GM12878 (cell line): Measurements from ENCODE around the gene COL17A1.

Source experiments
- EZH2 ChIP-seq: IDR thresholded peaks from 2 replicates; pipeline ENCODE4 v1.6.1; 2012; ENCODE audit warnings: low read depth, mild to moderate bottlenecking, control low read depth, inconsistent platforms, low read length, borderline replicate concordance; ENCODE audit not compliant: control insufficient read depth
- NFYB ChIP-seq: IDR thresholded peaks from 2 replicates; pipeline ENCODE4 v1.6.1; 2011; ENCODE audit warnings: low read depth, mild to moderate bottlenecking, low read length, improper control_type of control experiment, moderate library complexity; ENCODE audit not compliant: insufficient read depth
- PAX5 ChIP-seq: IDR thresholded peaks from 2 replicates; pipeline ENCODE4 v1.6.1; 2011; ENCODE audit warnings: low read depth, low read length, borderline replicate concordance
- TF ChIP-seq, protein P1 (sequence below), 3 experiments: IDR thresholded peaks in 2 of 3; conservative IDR thresholded peaks in 1 of 3; 2 replicates each; pipeline ENCODE4 v1.5.1; 2011; ENCODE audit warnings: low read depth in 3 of 3, low read length in 3 of 3, mild to moderate bottlenecking in 3 of 3, control low read depth in 2 of 3, moderate library complexity in 2 of 3, inconsistent platforms in 1 of 3, mixed read lengths in 1 of 3; ENCODE audit not compliant: control insufficient read depth in 2 of 3, insufficient read depth in 1 of 3; ENCODE audit errors: extremely low read depth in 1 of 3
- TF ChIP-seq, protein P2 (sequence below): fragments of 450-650 bp; IDR thresholded peaks from 2 replicates; pipeline ENCODE4 v1.6.1; 2014; ENCODE audit warnings: mild to moderate bottlenecking
- TF ChIP-seq, protein P3 (sequence below): fragments of 450-650 bp; IDR thresholded peaks from 2 replicates; pipeline ENCODE4 v1.6.1; 2016; ENCODE audit warnings: mild to moderate bottlenecking, moderate library complexity, borderline replicate concordance

DNA sequence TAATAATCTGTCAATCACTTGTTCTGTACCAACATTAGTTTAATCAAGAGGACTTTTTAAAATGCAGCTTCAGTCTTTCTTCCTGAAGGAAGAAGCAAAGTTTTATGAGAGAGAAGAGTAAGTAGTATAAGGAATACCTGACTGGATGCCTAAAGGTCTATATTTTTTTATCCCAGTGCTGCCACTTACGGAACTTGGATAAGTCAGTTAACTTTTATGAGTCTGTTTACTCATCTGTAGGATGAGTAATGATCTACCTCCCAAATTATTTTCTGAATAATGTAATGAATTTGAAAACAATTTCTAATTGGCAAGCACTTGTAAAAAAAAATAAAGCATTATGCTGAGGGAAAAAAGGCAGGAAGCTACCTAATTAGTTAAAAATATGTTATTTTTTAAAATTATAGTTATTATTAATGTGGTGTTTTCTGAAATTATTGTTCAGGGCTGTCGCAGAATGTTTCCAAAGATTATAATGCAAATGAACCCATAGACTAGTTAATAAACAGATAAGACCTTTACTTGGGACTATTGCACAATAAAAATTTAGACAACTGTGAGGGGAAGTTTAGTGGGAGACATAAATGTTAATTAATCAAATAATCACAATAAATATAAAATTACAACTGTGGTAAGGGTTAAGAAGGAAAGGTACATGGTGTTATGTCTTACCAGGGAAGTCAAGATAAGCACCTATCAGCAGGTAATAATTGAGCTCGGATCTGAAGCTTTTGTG lies 94.1 kb downstream of the COL17A1 start:
- TF ChIP-seq NFYB, result no peak
- TF ChIP-seq, protein P1, sequence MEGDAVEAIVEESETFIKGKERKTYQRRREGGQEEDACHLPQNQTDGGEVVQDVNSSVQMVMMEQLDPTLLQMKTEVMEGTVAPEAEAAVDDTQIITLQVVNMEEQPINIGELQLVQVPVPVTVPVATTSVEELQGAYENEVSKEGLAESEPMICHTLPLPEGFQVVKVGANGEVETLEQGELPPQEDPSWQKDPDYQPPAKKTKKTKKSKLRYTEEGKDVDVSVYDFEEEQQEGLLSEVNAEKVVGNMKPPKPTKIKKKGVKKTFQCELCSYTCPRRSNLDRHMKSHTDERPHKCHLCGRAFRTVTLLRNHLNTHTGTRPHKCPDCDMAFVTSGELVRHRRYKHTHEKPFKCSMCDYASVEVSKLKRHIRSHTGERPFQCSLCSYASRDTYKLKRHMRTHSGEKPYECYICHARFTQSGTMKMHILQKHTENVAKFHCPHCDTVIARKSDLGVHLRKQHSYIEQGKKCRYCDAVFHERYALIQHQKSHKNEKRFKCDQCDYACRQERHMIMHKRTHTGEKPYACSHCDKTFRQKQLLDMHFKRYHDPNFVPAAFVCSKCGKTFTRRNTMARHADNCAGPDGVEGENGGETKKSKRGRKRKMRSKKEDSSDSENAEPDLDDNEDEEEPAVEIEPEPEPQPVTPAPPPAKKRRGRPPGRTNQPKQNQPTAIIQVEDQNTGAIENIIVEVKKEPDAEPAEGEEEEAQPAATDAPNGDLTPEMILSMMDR (IDR thresholded peaks at IDR 0.05 in 2 of 3, conservative IDR thresholded peaks at IDR 0.05 in 1 of 3; ENCODE audit: control insufficient read depth in 2 of 3, extremely low read depth in 1 of 3, insufficient read depth in 1 of 3, low read depth in 3 of 3, low read length in 3 of 3), result no peak
- TF ChIP-seq EZH2, result no peak
- no peak for TF ChIP-seq PAX5
- TF ChIP-seq, protein P2, sequence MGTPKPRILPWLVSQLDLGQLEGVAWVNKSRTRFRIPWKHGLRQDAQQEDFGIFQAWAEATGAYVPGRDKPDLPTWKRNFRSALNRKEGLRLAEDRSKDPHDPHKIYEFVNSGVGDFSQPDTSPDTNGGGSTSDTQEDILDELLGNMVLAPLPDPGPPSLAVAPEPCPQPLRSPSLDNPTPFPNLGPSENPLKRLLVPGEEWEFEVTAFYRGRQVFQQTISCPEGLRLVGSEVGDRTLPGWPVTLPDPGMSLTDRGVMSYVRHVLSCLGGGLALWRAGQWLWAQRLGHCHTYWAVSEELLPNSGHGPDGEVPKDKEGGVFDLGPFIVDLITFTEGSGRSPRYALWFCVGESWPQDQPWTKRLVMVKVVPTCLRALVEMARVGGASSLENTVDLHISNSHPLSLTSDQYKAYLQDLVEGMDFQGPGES, result no peak
- TF ChIP-seq, protein P3, sequence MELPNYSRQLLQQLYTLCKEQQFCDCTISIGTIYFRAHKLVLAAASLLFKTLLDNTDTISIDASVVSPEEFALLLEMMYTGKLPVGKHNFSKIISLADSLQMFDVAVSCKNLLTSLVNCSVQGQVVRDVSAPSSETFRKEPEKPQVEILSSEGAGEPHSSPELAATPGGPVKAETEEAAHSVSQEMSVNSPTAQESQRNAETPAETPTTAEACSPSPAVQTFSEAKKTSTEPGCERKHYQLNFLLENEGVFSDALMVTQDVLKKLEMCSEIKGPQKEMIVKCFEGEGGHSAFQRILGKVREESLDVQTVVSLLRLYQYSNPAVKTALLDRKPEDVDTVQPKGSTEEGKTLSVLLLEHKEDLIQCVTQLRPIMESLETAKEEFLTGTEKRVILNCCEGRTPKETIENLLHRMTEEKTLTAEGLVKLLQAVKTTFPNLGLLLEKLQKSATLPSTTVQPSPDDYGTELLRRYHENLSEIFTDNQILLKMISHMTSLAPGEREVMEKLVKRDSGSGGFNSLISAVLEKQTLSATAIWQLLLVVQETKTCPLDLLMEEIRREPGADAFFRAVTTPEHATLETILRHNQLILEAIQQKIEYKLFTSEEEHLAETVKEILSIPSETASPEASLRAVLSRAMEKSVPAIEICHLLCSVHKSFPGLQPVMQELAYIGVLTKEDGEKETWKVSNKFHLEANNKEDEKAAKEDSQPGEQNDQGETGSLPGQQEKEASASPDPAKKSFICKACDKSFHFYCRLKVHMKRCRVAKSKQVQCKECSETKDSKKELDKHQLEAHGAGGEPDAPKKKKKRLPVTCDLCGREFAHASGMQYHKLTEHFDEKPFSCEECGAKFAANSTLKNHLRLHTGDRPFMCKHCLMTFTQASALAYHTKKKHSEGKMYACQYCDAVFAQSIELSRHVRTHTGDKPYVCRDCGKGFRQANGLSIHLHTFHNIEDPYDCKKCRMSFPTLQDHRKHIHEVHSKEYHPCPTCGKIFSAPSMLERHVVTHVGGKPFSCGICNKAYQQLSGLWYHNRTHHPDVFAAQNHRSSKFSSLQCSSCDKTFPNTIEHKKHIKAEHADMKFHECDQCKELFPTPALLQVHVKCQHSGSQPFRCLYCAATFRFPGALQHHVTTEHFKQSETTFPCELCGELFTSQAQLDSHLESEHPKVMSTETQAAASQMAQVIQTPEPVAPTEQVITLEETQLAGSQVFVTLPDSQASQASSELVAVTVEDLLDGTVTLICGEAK, result no peak
